SU-DHL-6 (cell line): Measurements from ENCODE around the gene SORCS2.

ENCODE experiments used
- EZH2phosphoT487 ChIP-seq: fragments of 200-600 bp; sonication (generic), shearing (Covaris generic); conservative IDR thresholded peaks from 2 replicates; pipeline ENCODE4 v1.6.1; 2018; ENCODE audit warnings: mild to moderate bottlenecking, antibody characterized with exemption, low read length, moderate library complexity, mixed read lengths
- TF ChIP-seq, protein P1 (sequence below): fragments of 200-600 bp; sonication (generic); IDR thresholded peaks from one replicate; pipeline ENCODE4 v1.5.1; 2017; ENCODE audit warnings: antibody characterized with exemption, mild to moderate bottlenecking, low read length, moderate library complexity; ENCODE audit not compliant: insufficient read depth, poor library complexity, severe bottlenecking

DNA sequence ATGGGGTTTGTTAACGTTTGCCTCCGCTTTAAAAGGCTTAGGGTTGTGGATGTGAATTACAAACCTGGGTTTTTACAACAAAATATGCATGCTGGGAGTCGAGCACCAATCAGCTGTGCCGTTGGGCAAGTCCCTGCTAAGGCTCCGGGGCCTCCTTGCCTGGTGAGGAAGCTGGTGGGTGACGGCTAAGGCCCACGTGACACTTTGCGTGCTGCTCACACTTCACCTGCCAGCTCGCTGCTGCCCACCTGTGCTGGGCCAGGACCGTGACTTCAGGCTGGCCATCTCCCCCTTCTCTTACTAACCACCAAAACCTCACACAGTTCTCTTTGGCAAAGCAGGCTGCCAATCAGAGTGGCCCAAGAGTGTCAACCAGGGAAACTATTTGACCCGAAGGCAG lies 569.0 kb downstream of the SORCS2 start:
- TF ChIP-seq, protein P1, sequence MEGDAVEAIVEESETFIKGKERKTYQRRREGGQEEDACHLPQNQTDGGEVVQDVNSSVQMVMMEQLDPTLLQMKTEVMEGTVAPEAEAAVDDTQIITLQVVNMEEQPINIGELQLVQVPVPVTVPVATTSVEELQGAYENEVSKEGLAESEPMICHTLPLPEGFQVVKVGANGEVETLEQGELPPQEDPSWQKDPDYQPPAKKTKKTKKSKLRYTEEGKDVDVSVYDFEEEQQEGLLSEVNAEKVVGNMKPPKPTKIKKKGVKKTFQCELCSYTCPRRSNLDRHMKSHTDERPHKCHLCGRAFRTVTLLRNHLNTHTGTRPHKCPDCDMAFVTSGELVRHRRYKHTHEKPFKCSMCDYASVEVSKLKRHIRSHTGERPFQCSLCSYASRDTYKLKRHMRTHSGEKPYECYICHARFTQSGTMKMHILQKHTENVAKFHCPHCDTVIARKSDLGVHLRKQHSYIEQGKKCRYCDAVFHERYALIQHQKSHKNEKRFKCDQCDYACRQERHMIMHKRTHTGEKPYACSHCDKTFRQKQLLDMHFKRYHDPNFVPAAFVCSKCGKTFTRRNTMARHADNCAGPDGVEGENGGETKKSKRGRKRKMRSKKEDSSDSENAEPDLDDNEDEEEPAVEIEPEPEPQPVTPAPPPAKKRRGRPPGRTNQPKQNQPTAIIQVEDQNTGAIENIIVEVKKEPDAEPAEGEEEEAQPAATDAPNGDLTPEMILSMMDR: no peak
- TF ChIP-seq EZH2phosphoT487: no peak
